ENCODE results near the gene LRRC42. TPM values are rescaled to one million over a fixed set of nuclear protein-coding genes. Genes with fewer than 3 reads are reported as not detected.
A peak's percentile ranks its signal among the peaks of the same experiment; 100 is the strongest.
"Not testable (repeated sequence)": the region's sequence is repeated elsewhere in the genome, so short reads cannot be mapped to it uniquely, and the experiment has no call there.

The LRRC42 gene
- total RNA-seq, 1 donor from 2014 or later = 51.1 TPM

- Histone ChIP-seq H3K4me3 (ENCODE audit: low read depth, low read length) (no peak overlapping the region), H3K36me3 (ENCODE audit: control insufficient read depth, insufficient read depth, low read length) (no peaks in the 10 kb centered on the region), H3K27me3 (ENCODE audit: control insufficient read depth, insufficient read depth, low read length) (no peaks in the 10 kb centered on the region)
- DNase-seq (ENCODE audit: low read depth) = no peak
- no peak for FAIRE-seq
- TF ChIP-seq CTCF (IDR thresholded peaks at IDR 0.05; ENCODE audit: insufficient read depth, low read length, severe bottlenecking) = no peak
Observed at GRCh38 chr1:53986458-53986857, 40.3 kb downstream of the LRRC42 start.

DNA sequence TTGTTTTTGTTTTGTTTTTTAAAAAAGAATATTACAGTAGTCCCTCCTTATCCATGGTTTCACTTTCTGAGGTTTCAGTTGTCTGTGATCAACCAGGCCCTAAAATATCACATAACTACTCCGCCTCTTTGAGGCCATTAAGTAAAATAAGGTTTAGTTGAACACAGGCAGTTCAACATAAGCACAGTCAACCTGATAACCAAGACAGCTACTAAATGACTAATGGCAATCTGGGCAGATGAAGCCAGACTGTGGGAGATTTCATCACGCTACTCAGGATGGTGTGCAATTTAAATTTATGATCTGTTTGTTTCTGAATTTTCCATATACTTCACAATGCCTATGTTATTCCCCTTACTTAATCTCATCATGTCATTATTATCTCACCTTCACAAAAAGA, 41.7 kb downstream of the LRRC42 start:
- Histone ChIP-seq H3K36me3 (ENCODE audit: control insufficient read depth, insufficient read depth, low read length) (no peaks in the 10 kb centered on the region), H3K4me3 (ENCODE audit: low read depth, low read length) (no peak overlapping the region), H3K27me3 (ENCODE audit: control insufficient read depth, insufficient read depth, low read length) (no peaks in the 10 kb centered on the region)
- no peak for TF ChIP-seq CTCF (IDR thresholded peaks at IDR 0.05; ENCODE audit: insufficient read depth, low read length, severe bottlenecking)
- DNase-seq (ENCODE audit: low read depth) (no peak), FAIRE-seq (no peak)

DNA sequence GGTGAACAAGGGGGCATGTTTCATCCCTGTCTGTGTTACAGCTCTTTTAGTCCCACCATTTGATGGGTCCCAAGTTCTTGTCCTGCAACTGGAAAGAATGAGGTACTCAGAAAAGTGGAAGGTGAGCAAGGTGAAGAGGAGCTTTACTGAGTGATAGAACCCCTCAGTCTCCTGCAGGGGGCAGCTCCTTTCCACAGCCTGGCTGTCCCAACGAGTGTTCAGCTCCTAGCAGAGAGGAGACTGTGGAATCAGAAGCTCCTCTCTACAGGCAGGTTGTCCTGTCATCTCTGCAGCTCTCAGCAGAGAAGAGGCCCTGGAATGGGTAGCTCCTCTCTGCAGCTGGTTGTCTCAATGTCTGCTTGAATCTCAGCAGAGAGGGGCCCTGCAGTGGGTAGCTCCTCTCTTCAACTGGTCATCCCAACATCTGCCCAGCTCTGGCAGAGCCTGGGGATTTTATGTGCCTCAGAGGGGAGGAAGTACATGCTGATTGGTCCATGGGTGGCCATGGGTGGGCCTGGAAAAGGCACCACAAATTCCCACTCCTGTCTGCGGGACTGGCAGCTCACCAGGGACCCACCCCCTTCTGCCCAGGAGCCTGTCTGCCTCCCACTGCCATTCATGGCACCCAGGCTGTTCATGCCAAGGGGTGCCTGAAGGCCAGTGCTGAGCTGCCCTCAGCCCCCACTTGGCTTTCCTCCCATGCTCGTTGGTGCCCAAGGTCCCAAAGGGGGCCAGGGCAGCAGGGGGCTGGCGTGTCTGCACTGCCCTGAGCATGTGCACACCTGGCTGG, 46.1 kb downstream of the LRRC42 start:
- FAIRE-seq = no peak
- Histone ChIP-seq H3K4me3 (ENCODE audit: low read depth, low read length) (no peak overlapping the region), H3K36me3 (ENCODE audit: control insufficient read depth, insufficient read depth, low read length) (no peaks in the 10 kb centered on the region), H3K27me3 (ENCODE audit: control insufficient read depth, insufficient read depth, low read length) (no peaks in the 10 kb centered on the region)
- peak; percentile 39 for TF ChIP-seq CTCF (IDR thresholded peaks at IDR 0.05; ENCODE audit: insufficient read depth, low read length, severe bottlenecking)
- DNase-seq (ENCODE audit: low read depth) = no peak

DNA sequence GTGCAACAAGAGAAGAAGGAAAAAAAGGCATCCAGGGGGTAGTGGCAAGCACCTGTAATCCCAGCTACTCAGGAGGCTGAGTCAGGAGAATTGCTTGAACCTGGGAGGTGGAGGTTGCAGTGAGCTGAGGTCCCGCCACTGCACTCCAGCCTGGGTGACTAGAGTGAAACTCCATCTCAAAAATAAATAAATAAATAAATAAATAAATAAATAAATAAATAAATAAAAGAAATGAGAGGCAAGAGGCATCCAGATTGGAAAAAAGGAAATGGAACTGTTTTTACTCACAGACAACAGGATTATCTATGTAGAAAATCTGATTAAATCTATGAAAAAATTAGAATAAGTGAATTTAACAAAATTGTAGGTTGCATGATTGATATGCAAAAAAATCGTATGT, 48.4 kb downstream of the LRRC42 start:
- H3K27me3 ChIP-seq (ENCODE audit: control insufficient read depth, insufficient read depth, low read length); FAIRE-seq; DNase-seq (ENCODE audit: low read depth); H3K4me3 ChIP-seq (ENCODE audit: low read depth, low read length); H3K36me3 ChIP-seq (ENCODE audit: control insufficient read depth, insufficient read depth, low read length): not testable (repeated sequence)

DNA sequence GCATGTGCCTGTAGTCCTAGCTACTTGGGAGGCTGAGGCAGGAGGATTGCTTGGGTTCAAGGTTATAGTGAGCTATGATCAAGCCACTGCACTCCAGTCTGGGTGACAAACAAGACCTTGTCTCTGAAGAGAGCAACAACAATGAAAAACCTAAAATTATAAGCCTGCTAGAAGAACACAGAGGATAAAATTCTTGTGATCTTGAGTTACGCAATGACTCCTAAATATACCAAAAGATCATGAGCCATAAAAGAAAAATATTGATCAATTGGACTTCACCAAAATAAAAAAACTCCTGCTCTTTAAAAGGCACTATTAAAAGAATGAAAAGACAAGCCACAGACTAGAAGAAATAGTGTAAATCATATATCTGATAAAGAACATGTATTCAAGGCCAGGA, 49.5 kb downstream of the LRRC42 start:
- no peaks in the 10 kb centered on the region for H3K36me3 ChIP-seq (ENCODE audit: control insufficient read depth, insufficient read depth, low read length)
- H3K27me3 ChIP-seq (ENCODE audit: control insufficient read depth, insufficient read depth, low read length) = no peaks in the 10 kb centered on the region
- TF ChIP-seq CTCF (IDR thresholded peaks at IDR 0.05; ENCODE audit: insufficient read depth, low read length, severe bottlenecking) = no peak
- FAIRE-seq (no peak), DNase-seq (ENCODE audit: low read depth) (no peak)
- H3K4me3 ChIP-seq (ENCODE audit: low read depth, low read length) = no peak overlapping the region

DNA sequence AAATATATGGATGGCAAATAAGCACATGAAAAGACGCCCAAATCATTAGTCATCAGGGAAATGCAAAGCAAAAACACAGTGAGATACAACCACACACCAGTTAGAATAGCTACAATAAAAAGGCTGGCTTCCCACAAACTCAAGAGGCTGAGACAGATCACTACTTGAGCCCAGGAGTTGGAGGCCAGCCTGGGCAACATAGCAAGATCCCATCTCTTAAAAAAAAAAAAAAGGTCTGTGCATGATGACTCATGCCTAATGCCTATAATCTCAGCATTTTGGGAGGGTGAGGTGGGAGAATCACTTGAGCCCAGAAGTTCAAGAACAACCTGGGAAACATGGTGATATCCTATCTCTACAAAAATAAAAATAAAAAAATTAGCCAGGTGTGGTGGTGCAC, 52.1 kb downstream of the LRRC42 start:
- no peak for FAIRE-seq

More for the DNA sequence above, 52.1 kb downstream of the LRRC42 start:
- no peak for TF ChIP-seq CTCF (IDR thresholded peaks at IDR 0.05; ENCODE audit: insufficient read depth, low read length, severe bottlenecking)
- Histone ChIP-seq H3K27me3 (ENCODE audit: control insufficient read depth, insufficient read depth, low read length) (no peaks in the 10 kb centered on the region), H3K4me3 (ENCODE audit: low read depth, low read length) (no peak overlapping the region), H3K36me3 (ENCODE audit: control insufficient read depth, insufficient read depth, low read length) (no peaks in the 10 kb centered on the region)
- no peak for DNase-seq (ENCODE audit: low read depth)

All from bronchial epithelial cell (primary cell).